ENCODE measurements around the gene TMC8.

DNA sequence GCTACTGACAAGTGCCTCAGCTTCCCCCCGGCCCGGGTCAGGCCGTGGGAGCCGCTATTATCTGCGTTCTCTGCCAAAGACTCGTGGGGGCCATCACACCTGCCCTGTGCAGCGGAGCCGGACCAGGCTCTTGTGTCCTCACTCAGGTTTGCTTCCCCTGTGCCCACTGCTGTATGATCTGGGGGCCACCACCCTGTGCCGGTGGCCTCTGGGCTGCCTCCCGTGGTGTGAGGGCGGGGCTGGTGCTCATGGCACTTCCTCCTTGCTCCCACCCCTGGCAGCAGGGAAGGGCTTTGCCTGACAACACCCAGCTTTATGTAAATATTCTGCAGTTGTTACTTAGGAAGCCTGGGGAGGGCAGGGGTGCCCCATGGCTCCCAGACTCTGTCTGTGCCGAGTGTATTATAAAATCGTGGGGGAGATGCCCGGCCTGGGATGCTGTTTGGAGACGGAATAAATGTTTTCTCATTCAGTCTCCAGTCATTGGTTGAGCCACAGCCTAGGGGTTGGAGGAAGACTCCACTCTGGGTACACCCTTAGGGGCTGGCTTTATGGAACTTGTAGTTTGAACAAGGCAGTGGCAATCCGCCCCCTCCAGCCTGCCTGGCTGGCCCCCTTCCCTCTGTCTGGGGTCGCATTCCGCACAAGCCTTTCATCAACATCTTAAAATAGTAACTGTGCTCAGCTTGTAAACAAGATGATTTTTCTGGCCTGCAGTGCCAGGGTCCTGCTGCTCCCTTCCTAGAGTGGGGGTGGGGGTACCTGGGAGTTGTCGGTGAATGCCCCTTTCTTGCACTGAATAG, 41.9 kb downstream of the TMC8 start:
- TF ChIP-seq, protein P1, sequence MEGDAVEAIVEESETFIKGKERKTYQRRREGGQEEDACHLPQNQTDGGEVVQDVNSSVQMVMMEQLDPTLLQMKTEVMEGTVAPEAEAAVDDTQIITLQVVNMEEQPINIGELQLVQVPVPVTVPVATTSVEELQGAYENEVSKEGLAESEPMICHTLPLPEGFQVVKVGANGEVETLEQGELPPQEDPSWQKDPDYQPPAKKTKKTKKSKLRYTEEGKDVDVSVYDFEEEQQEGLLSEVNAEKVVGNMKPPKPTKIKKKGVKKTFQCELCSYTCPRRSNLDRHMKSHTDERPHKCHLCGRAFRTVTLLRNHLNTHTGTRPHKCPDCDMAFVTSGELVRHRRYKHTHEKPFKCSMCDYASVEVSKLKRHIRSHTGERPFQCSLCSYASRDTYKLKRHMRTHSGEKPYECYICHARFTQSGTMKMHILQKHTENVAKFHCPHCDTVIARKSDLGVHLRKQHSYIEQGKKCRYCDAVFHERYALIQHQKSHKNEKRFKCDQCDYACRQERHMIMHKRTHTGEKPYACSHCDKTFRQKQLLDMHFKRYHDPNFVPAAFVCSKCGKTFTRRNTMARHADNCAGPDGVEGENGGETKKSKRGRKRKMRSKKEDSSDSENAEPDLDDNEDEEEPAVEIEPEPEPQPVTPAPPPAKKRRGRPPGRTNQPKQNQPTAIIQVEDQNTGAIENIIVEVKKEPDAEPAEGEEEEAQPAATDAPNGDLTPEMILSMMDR (IDR thresholded peaks at IDR 0.05) = no peak
- TF ChIP-seq POLR2A (IDR thresholded peaks at IDR 0.05) = peak in 1 of 2 donors; percentile 20
